GM12873 (cell line): ENCODE measurements around the gene TCP11L1.

Source experiments
- CTCF ChIP-seq: IDR thresholded peaks from 2 replicates; pipeline ENCODE4 v1.5.1; 2012; ENCODE audit warnings: low read depth, mild to moderate bottlenecking, moderate library complexity, low read length, control low read depth; ENCODE audit not compliant: insufficient read depth; ENCODE audit errors: missing control alignments

TCP11L1 gene

GRCh38 chr11:33001751-33002542, 37.4 kb upstream of the TCP11L1 start:
- no peak for TF ChIP-seq CTCF

- TF ChIP-seq CTCF = no peak
These were observed 34.2 kb upstream of the TCP11L1 start for GRCh38 chr11:33005175-33005574.

GRCh38 chr11:33006010-33006409, 33.4 kb upstream of the TCP11L1 start:
- no peak for TF ChIP-seq CTCF

- TF ChIP-seq CTCF = no peak
These were observed 25.6 kb upstream of the TCP11L1 start for GRCh38 chr11:33013755-33014154.

- no peak for TF ChIP-seq CTCF
These were observed 23.5 kb upstream of the TCP11L1 start, which contains the start of gene DEPDC7 for GRCh38 chr11:33015621-33016551. Gene DEPDC7, plus strand, starts transcription at chr11:33015878. Its CDS starts 78 bp downstream, at chr11:33015956.

- TF ChIP-seq CTCF = no peak
These were observed 22.7 kb upstream of the TCP11L1 start for GRCh38 chr11:33016654-33017053.

GRCh38 chr11:33017478-33017877, 21.9 kb upstream of the TCP11L1 start:
- TF ChIP-seq CTCF = no peak
